Measurements from ENCODE around the gene ZAR1L.

The ZAR1L gene

DNA sequence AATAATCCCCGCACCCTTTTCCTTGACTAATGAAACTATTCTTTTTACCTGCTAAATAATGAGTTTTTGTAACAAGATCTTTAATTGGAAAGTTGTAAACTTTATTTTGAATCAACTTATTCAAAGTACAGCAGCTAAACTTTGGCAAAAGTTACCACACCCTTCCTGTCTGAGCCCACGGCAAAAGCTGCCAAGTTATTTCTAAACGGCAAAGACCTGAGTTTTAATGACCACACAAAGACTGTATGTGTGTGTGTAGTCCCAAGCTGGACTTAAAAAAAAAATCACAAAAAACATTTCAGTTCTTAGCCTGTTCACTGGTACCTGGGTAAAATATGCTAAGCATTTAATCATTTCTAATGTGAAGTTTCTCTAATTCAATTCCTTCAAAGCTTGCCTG lies 60.7 kb downstream of the ZAR1L start:
- no peak for DNase-seq

DNA sequence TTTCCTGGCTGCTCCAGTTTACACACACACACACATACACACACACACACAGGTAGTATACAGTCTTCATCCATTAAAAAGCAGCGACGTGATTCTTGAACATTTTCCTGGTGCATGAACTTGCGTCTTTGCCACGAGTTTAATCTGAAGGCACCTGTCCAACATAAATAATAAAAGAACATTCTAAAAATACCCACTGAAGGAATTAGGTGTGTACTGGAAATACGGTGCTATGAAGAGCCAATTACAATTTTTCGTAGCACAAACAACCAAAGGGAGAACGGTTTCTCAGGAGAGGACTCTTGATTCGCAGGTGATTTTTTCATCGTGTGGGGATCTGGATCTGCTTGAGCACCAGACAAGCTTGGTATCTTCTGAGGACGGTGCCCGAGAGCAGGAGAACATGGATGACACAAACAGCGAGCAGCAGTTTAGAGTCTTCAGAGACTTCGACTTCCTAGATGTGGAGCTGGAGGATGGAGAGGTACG lies 61.2 kb downstream of the ZAR1L start:
- DNase-seq, result no peak

Measured in NCI-H2029 treated with DMSO at 0.1 percent for 48 hours (cell line).